Measurements from ENCODE around the gene PTBP2. TPM values are rescaled to one million over a fixed set of nuclear protein-coding genes. Genes with fewer than 3 reads are reported as not detected.

PTBP2 gene
- total RNA-seq, 1 experiment from 2014 or later: 29.1 TPM

DNA sequence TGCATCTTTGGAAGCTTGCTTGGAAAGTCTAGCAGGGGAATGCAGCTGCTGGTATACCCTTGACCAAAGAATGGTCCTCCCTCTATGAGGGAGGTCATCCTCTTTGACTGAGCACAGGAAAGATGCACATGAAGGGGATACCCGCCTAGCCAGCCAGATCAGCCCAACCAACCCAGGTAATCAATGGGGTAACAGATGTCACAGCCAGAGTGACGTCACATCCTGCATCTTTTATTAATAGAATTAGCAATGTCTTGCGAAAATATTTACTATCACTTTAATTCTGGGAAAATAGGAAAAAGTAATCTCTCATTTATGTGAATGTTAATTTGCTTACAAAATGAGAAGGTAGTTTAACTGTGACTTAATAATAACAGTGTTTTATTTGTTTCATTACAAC is 25.6 kb upstream of the PTBP2 start:
- no peaks in the 10 kb centered on the region for H3K4me1 ChIP-seq (ENCODE audit: insufficient read depth, low read length, poor library complexity, severe bottlenecking)
- no peaks in the 10 kb centered on the region for H3K27me3 ChIP-seq (replicated peaks; ENCODE audit: insufficient read depth, low read depth, low read length, poor library complexity)
- intact Hi-C loops (cut with micrococcal nuclease; ENCODE audit: unreplicated experiment): no loop called here
- H3K4me3 ChIP-seq (ENCODE audit: low read depth, low read length, poor library complexity, severe bottlenecking): no peak overlapping the region
- TF ChIP-seq EZH2 (IDR thresholded peaks at IDR 0.05; ENCODE audit: borderline replicate concordance, low read depth, low read length, poor library complexity, severe bottlenecking) (no peak), CTCF (conservative IDR thresholded peaks at IDR 0.05; ENCODE audit: low read depth, low read length) (no peak)
- ChIA-PET POLR2A (ENCODE audit: low non-redundant PET) (no interaction called here), CTCF (no interaction called here)
- no peaks in the 10 kb centered on the region for H3K36me3 ChIP-seq (ENCODE audit: insufficient read depth, low read length, poor library complexity, severe bottlenecking)
- DNase-seq (ENCODE audit: low spot score): no peak
- no peaks in the 10 kb centered on the region for H3K9me3 ChIP-seq (ENCODE audit: low read depth, low read length, poor library complexity, severe bottlenecking)
- BruUV-seq (replicated peaks): no TSS peak
- H3K27ac ChIP-seq (ENCODE audit: low read depth, low read length, poor library complexity, severe bottlenecking): no peak overlapping the region

DNA sequence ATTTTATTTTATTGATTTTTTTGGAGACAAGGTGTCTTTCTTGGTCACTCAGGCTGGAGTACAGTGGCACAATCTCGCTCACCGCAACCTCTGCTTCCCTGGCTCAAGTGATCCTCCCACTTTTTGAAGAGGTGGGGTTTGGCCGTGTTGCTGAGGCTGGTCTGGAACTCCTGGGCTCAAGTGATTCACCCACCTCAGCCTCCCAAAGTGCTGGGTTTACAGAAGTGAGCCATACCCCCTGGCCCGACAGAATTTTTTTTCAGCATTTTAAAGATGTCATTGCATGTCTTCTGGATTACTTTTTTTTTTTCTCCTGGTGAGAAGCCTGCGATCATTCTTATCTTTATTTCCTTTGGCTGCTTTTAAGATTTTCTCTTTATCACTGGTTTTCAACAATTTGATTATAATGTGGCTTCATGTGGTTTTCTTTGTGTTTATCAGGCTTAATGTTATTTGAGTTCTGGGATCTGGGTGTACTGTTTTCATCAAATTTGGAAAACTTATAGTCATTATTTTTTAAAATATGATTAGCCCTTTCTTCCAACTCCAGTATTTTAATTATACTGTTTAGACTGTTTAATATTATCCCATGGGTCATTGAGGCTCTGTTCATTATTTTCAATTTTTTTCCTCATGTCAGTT is 23.1 kb upstream of the PTBP2 start:
- intact Hi-C loops (cut with micrococcal nuclease; ENCODE audit: unreplicated experiment): no loop called here
- Histone ChIP-seq H3K36me3 (ENCODE audit: insufficient read depth, low read length, poor library complexity, severe bottlenecking) (no peaks in the 10 kb centered on the region), H3K9me3 (ENCODE audit: low read depth, low read length, poor library complexity, severe bottlenecking) (no peaks in the 10 kb centered on the region), H3K4me3 (ENCODE audit: low read depth, low read length, poor library complexity, severe bottlenecking) (no peak overlapping the region), H3K4me1 (ENCODE audit: insufficient read depth, low read length, poor library complexity, severe bottlenecking) (no peaks in the 10 kb centered on the region), H3K27ac (ENCODE audit: low read depth, low read length, poor library complexity, severe bottlenecking) (no peak overlapping the region), H3K27me3 (replicated peaks; ENCODE audit: insufficient read depth, low read depth, low read length, poor library complexity) (no peaks in the 10 kb centered on the region)
- no TSS peak for BruUV-seq (replicated peaks)
- DNase-seq (ENCODE audit: low spot score): no peak
- TF ChIP-seq CTCF (conservative IDR thresholded peaks at IDR 0.05; ENCODE audit: low read depth, low read length): no peak
- no peak for TF ChIP-seq EZH2 (IDR thresholded peaks at IDR 0.05; ENCODE audit: borderline replicate concordance, low read depth, low read length, poor library complexity, severe bottlenecking)
- CTCF ChIA-PET: no interaction called here
- POLR2A ChIA-PET (ENCODE audit: low non-redundant PET): no interaction called here

DNA sequence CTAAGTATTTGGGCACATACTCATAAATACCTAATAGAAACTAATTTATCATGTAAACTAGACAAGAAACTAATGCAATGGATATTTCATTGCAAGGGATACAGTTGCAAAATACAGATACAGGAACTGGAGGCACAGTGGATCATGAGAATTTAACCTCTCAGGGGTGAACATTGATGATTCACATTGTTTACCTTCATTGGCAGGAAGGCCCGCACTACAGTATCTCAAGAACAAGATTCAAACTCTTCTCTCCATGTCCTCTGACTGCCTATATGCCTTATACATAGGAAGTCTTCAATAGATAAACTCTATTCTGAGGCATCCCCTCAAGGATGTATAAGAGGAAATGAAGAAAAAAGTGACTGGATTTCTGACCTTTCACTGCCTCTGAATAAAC is 18.4 kb upstream of the PTBP2 start:
- POLR2A ChIA-PET (ENCODE audit: low non-redundant PET): no interaction called here
- Histone ChIP-seq H3K4me3 (ENCODE audit: low read depth, low read length, poor library complexity, severe bottlenecking) (no peak overlapping the region), H3K27ac (ENCODE audit: low read depth, low read length, poor library complexity, severe bottlenecking) (no peak overlapping the region), H3K4me1 (ENCODE audit: insufficient read depth, low read length, poor library complexity, severe bottlenecking) (no peaks in the 10 kb centered on the region), H3K27me3 (replicated peaks; ENCODE audit: insufficient read depth, low read depth, low read length, poor library complexity) (no peaks in the 10 kb centered on the region), H3K9me3 (ENCODE audit: low read depth, low read length, poor library complexity, severe bottlenecking) (no peaks in the 10 kb centered on the region), H3K36me3 (ENCODE audit: insufficient read depth, low read length, poor library complexity, severe bottlenecking) (no peaks in the 10 kb centered on the region)
- DNase-seq (ENCODE audit: low spot score): no peak
- BruUV-seq (replicated peaks): no TSS peak
- intact Hi-C loops (cut with micrococcal nuclease; ENCODE audit: unreplicated experiment): no loop called here
- CTCF ChIA-PET: no interaction called here
- TF ChIP-seq CTCF (conservative IDR thresholded peaks at IDR 0.05; ENCODE audit: low read depth, low read length): no peak
- no peak for TF ChIP-seq EZH2 (IDR thresholded peaks at IDR 0.05; ENCODE audit: borderline replicate concordance, low read depth, low read length, poor library complexity, severe bottlenecking)
